ENCODE data around the gene GLT6D1. TPM values are rescaled to one million over a fixed set of nuclear protein-coding genes. Genes with fewer than 3 reads are reported as not detected.

GLT6D1 gene
- total RNA-seq, 2 donors from 2014 or later = not detected

DNA sequence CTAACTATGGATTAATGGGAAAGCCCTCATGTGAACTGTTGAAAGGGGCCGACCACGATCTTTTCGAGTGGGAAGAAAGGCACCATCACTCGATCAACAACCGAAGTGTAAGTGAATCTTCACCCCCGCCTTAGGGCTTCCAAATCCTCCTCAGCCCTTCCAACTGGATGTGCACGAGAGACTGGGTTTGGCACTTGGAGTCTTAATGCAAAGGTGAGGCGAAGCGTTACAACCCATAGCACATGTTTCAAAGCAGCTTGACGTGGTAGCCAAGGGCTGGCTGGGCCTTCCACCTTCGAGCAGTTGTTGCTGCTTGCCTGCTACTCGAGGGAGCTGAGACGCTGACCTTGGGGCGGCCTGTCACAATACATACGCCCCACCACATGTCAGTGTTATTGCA is 18.1 kb upstream of the GLT6D1 start:
- no peaks in the 10 kb centered on the region for H3K4me1 ChIP-seq (replicated peaks)
- peaks cover 6% of the 10 kb centered on the region for H3K27me3 ChIP-seq (replicated peaks; ENCODE audit: insufficient read depth)
- no peaks in the 10 kb centered on the region for H3K36me3 ChIP-seq
- H3K4me3 ChIP-seq = no peak overlapping the region
- TF ChIP-seq POLR2A (IDR thresholded peaks at IDR 0.05) (no peak), POLR2AphosphoS5 (IDR thresholded peaks at IDR 0.05) (no peak)
- TF ChIP-seq, protein P1, sequence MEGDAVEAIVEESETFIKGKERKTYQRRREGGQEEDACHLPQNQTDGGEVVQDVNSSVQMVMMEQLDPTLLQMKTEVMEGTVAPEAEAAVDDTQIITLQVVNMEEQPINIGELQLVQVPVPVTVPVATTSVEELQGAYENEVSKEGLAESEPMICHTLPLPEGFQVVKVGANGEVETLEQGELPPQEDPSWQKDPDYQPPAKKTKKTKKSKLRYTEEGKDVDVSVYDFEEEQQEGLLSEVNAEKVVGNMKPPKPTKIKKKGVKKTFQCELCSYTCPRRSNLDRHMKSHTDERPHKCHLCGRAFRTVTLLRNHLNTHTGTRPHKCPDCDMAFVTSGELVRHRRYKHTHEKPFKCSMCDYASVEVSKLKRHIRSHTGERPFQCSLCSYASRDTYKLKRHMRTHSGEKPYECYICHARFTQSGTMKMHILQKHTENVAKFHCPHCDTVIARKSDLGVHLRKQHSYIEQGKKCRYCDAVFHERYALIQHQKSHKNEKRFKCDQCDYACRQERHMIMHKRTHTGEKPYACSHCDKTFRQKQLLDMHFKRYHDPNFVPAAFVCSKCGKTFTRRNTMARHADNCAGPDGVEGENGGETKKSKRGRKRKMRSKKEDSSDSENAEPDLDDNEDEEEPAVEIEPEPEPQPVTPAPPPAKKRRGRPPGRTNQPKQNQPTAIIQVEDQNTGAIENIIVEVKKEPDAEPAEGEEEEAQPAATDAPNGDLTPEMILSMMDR (IDR thresholded peaks at IDR 0.05) = no peak
- H3K27ac ChIP-seq = no peak overlapping the region
- intact Hi-C loops (cut with DNase I) = no loop called here
- H3K9me3 ChIP-seq = no peaks in the 10 kb centered on the region
- 84% methylated on average over 15 of the region's 15 CpGs for WGBS
- DNase-seq (ENCODE audit: low spot score) = no peak

DNA sequence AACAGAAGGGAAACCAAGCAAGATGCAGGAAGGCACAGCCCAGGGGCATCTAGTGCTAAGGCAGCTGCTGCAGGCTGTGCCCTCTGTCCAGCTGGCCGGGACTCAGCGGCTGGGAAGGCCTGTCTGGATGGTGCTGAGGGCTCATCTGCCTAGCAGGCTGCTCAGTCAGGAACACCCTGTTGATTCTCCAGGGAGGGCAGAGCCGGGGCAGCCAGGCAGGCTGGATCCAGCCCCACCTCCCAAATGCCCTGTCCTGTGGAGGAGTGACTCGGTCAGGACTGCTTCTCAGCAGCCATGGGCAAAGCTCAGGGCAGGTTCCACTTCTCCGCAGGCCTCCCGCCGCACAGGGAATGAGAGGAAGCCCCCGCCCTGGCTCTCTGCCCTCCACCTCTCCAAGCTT is 16.0 kb upstream of the GLT6D1 start:
- no peaks in the 10 kb centered on the region for H3K9me3 ChIP-seq

DNA sequence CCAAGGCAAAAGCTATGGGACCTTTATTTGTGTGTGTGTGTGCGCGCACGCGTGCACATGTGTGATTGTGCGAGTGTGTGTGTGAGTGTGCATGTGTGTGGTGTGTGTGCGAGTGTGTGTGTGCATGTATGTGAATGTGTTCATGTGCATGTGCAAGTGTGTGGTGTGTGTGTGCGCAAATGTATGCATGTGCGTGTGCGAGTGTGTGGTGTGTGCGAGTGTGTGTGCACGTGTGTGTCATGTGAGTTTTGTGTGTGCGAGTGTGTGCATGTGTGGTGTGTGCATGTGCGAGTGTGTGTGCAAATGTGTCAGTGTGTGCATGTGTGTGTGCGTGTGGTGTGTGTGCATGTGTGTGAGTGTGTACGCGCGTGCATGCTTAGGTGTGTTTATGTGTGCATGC is 11.1 kb upstream of the GLT6D1 start:
- intact Hi-C loops (cut with DNase I) = no loop called here
- Histone ChIP-seq H3K4me3 (no peak overlapping the region), H3K27ac (no peak overlapping the region), H3K36me3 (no peaks in the 10 kb centered on the region), H3K9me3 (no peaks in the 10 kb centered on the region), H3K27me3 (replicated peaks; ENCODE audit: insufficient read depth) (peaks cover 2% of the 10 kb centered on the region), H3K4me1 (replicated peaks) (no peaks in the 10 kb centered on the region)
- TF ChIP-seq, protein P1 (IDR thresholded peaks at IDR 0.05) = no peak
- no peak for TF ChIP-seq POLR2AphosphoS5 (IDR thresholded peaks at IDR 0.05)
- WGBS = 89% methylated on average over 17 of the region's 17 CpGs
- no peak for DNase-seq (ENCODE audit: low spot score)

More for the DNA sequence above, 16.0 kb upstream of the GLT6D1 start:
- 69% methylated on average over 8 of the region's 8 CpGs for WGBS
- peaks cover 6% of the 10 kb centered on the region for H3K27me3 ChIP-seq (replicated peaks; ENCODE audit: insufficient read depth)
- H3K4me3 ChIP-seq = no peak overlapping the region
- H3K27ac ChIP-seq = no peak overlapping the region
- TF ChIP-seq POLR2A (IDR thresholded peaks at IDR 0.05) = no peak
- no peak for TF ChIP-seq POLR2AphosphoS5 (IDR thresholded peaks at IDR 0.05)
- TF ChIP-seq, protein P1 (IDR thresholded peaks at IDR 0.05) = no peak
- H3K4me1 ChIP-seq (replicated peaks) = no peaks in the 10 kb centered on the region
- DNase-seq (ENCODE audit: low spot score) = no peak
- intact Hi-C loops (cut with DNase I) = no loop called here
- no peaks in the 10 kb centered on the region for H3K36me3 ChIP-seq

DNA sequence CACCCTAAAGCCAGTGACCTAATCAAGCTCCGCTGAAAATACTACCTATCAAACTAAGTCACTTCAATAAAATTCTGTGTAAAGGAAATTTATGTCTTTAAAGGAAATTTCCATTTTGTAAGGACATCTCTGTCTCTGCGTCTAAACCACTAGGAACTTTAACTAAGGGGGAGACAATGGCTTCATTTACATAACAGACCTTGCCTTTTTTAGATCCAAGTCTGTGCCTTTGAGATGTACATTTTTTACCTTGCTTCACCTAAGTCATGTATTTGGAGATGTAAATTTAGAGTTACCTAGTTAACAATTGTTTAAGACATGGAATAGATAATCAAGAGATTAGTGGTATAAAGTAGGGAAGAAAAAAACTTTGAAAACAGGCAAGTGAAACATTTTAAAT is 10.2 kb upstream of the GLT6D1 start:
- Histone ChIP-seq H3K27ac (no peak overlapping the region), H3K4me3 (no peak overlapping the region), H3K4me1 (replicated peaks) (no peaks in the 10 kb centered on the region), H3K27me3 (replicated peaks; ENCODE audit: insufficient read depth) (no peaks in the 10 kb centered on the region), H3K9me3 (no peaks in the 10 kb centered on the region), H3K36me3 (no peaks in the 10 kb centered on the region)
- TF ChIP-seq POLR2A (IDR thresholded peaks at IDR 0.05) (no peak), POLR2AphosphoS5 (IDR thresholded peaks at IDR 0.05) (no peak)
- TF ChIP-seq, protein P1 (IDR thresholded peaks at IDR 0.05) = no peak
- 71% methylated on average over 2 of the region's 2 CpGs for WGBS
- DNase-seq (ENCODE audit: low spot score) = no peak
- intact Hi-C loops (cut with DNase I) = no loop called here

DNA sequence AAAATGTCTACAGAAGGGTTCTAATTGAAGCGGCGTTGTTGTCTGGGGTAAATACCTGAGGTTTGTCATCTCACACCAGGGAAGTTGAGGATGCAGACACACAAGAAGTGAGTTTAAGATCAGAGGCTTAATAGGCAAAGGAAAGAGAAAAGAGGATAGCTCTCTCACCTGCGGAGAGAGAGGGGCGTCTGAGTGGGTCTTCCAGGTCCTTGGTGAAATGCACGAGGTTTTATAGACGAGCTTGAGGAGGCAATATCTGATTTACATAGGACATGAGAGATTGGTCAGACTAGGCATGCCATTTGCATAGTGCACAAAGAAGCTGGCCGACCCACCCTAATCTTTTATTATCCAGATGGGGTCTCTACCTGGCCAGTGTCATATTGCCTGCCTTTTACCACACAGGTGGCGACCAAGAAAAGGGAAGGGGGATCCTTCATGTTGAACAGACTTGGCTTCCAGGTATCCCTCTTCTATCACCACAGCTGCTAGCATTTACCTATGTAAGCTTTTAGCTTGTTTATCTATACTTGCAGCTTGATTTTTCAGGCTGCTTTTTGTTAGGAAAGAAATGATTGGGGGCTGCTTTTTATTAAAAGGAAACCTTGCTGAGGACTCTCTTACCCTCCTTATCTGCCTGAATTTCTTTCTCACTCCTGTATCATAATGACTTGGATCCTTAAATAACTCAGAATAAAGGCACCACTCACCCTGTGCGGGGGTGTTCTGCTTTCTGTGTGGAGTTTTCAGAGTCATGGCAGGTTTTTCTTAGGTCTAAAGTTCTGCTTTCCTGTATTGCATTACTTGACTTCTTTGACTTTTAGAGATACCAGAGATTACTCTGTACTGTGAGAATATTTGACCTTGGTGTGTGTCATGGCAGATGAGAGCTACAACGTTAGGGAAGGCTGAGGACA is 9.4 kb upstream of the GLT6D1 start:
- intact Hi-C loops (cut with DNase I) = no loop called here
- H3K9me3 ChIP-seq = no peaks in the 10 kb centered on the region
- H3K27me3 ChIP-seq (replicated peaks; ENCODE audit: insufficient read depth) = no peaks in the 10 kb centered on the region
- H3K36me3 ChIP-seq = no peaks in the 10 kb centered on the region
- no peak overlapping the region for H3K4me3 ChIP-seq
- H3K4me1 ChIP-seq (replicated peaks) = no peaks in the 10 kb centered on the region
- TF ChIP-seq, protein P1 (IDR thresholded peaks at IDR 0.05) = no peak
- no peak for TF ChIP-seq POLR2A (IDR thresholded peaks at IDR 0.05)
- TF ChIP-seq POLR2AphosphoS5 (IDR thresholded peaks at IDR 0.05) = no peak
- DNase-seq (ENCODE audit: low spot score) = no peak
- no peak overlapping the region for H3K27ac ChIP-seq
- 78% methylated on average over 10 of the region's 10 CpGs for WGBS
